ENCODE results near the gene GABRB1.
A peak's percentile ranks its signal among the peaks of the same experiment; 100 is the strongest.

The GABRB1 gene

GRCh38 chr4:47383829-47384427 is 352.6 kb downstream of the GABRB1 start:
- no peak overlapping the region for H2AK5ac ChIP-seq (ENCODE audit: low read length, severe bottlenecking)
- no peak overlapping the region for H2AFZ ChIP-seq (ENCODE audit: low read depth, low read length)
- no peak overlapping the region for H3K4me2 ChIP-seq (ENCODE audit: low read length, poor library complexity, severe bottlenecking)
- no CpG with 5 or more reads among the region's 4 CpGs for WGBS
- H3K23ac ChIP-seq (ENCODE audit: low read length in 2 of 2), result no peak overlapping the region
- H2BK12ac ChIP-seq (ENCODE audit: low read length in 2 of 2), result no peak overlapping the region
- DNase-seq, result peak; percentile 61
- no peaks in the 10 kb centered on the region for H3K36me3 ChIP-seq (ENCODE audit: control insufficient read depth in 1 of 2, insufficient read depth in 2 of 2, low read depth in 1 of 2, low read length in 2 of 2)
- no peak overlapping the region for H2BK5ac ChIP-seq (ENCODE audit: low read depth, low read length, poor library complexity, severe bottlenecking)
- H3K18ac ChIP-seq (ENCODE audit: low read depth in 1 of 2, low read length in 2 of 2), result no peak overlapping the region
- H3K27me3 ChIP-seq (ENCODE audit: control insufficient read depth in 1 of 2, insufficient read depth in 1 of 2, low read length in 2 of 2), result peaks cover 0 to 5% of the 10 kb centered on the region in 2 experiments
- no peak overlapping the region for H2BK120ac ChIP-seq (ENCODE audit: low read depth, low read length)
- no peaks in the 10 kb centered on the region for H3K4me1 ChIP-seq (ENCODE audit: control insufficient read depth, insufficient read depth, low read depth, low read length)
- H3K14ac ChIP-seq (ENCODE audit: low read length in 2 of 2), result no peak overlapping the region
- H4K8ac ChIP-seq (ENCODE audit: low read length), result no peak overlapping the region
- no peak overlapping the region for H3K27ac ChIP-seq (ENCODE audit: low read length, poor library complexity, severe bottlenecking)
- H2BK15ac ChIP-seq (ENCODE audit: low read depth, poor library complexity, severe bottlenecking), result no peak overlapping the region
- no peak overlapping the region for H3K4ac ChIP-seq (ENCODE audit: low read depth in 1 of 2, low read length in 2 of 2)
- no peaks in the 10 kb centered on the region for H3K9me3 ChIP-seq (ENCODE audit: control insufficient read depth, low read length)
- no peak overlapping the region for H4K91ac ChIP-seq (ENCODE audit: low read length)
- H3K79me1 ChIP-seq (replicated peaks; ENCODE audit: low read length, poor library complexity, severe bottlenecking), result no peaks in the 10 kb centered on the region
- no peak overlapping the region for H3K9ac ChIP-seq (ENCODE audit: low read length)
- H3K4me3 ChIP-seq (ENCODE audit: insufficient read depth in 1 of 2, low read depth in 1 of 2, low read length in 2 of 2), result no peak overlapping the region

GRCh38 chr4:47386146-47386545 is 354.8 kb downstream of the GABRB1 start:
- H3K36me3 ChIP-seq (ENCODE audit: control insufficient read depth in 1 of 2, insufficient read depth in 2 of 2, low read depth in 1 of 2, low read length in 2 of 2), result no peaks in the 10 kb centered on the region
- no peak overlapping the region for H3K9ac ChIP-seq (ENCODE audit: low read length)
- no peak overlapping the region for H4K91ac ChIP-seq (ENCODE audit: low read length)
- no peak overlapping the region for H2BK120ac ChIP-seq (ENCODE audit: low read depth, low read length)
- H3K4me3 ChIP-seq (ENCODE audit: insufficient read depth in 1 of 2, low read depth in 1 of 2, low read length in 2 of 2), result no peak overlapping the region
- no peak overlapping the region for H3K23ac ChIP-seq (ENCODE audit: low read length in 2 of 2)
- no peak overlapping the region for H2AK5ac ChIP-seq (ENCODE audit: low read length, severe bottlenecking)
- H3K27me3 ChIP-seq (ENCODE audit: control insufficient read depth in 1 of 2, insufficient read depth in 1 of 2, low read length in 2 of 2), result peaks cover 0 to 5% of the 10 kb centered on the region in 2 experiments
- no peak for DNase-seq
- peak overlapping the region in 1 of 2 experiments; percentile 85 for H3K18ac ChIP-seq (ENCODE audit: low read depth in 1 of 2, low read length in 2 of 2)
- H3K4ac ChIP-seq (ENCODE audit: low read depth in 1 of 2, low read length in 2 of 2), result no peak overlapping the region
- H3K4me2 ChIP-seq (ENCODE audit: low read length, poor library complexity, severe bottlenecking), result no peak overlapping the region
- H2BK12ac ChIP-seq (ENCODE audit: low read length in 2 of 2), result peak overlapping the region in 1 of 2 experiments; percentile 46
- H3K9me3 ChIP-seq (ENCODE audit: control insufficient read depth, low read length), result no peaks in the 10 kb centered on the region
- H3K79me1 ChIP-seq (replicated peaks; ENCODE audit: low read length, poor library complexity, severe bottlenecking), result no peaks in the 10 kb centered on the region
- H2BK5ac ChIP-seq (ENCODE audit: low read depth, low read length, poor library complexity, severe bottlenecking), result no peak overlapping the region
- H3K4me1 ChIP-seq (ENCODE audit: control insufficient read depth, insufficient read depth, low read depth, low read length), result no peaks in the 10 kb centered on the region
- WGBS, result no CpG with 5 or more reads among the region's 1 CpG
- H2BK15ac ChIP-seq (ENCODE audit: low read depth, poor library complexity, severe bottlenecking), result no peak overlapping the region
- H3K27ac ChIP-seq (ENCODE audit: low read length, poor library complexity, severe bottlenecking), result no peak overlapping the region
- no peak overlapping the region for H2AFZ ChIP-seq (ENCODE audit: low read depth, low read length)
- H3K14ac ChIP-seq (ENCODE audit: low read length in 2 of 2), result no peak overlapping the region
- no peak overlapping the region for H4K8ac ChIP-seq (ENCODE audit: low read length)

- Histone ChIP-seq H3K4me3 (ENCODE audit: insufficient read depth in 1 of 2, low read depth in 1 of 2, low read length in 2 of 2) (no peak overlapping the region), H4K91ac (ENCODE audit: low read length) (no peak overlapping the region), H3K27me3 (ENCODE audit: control insufficient read depth in 1 of 2, insufficient read depth in 1 of 2, low read length in 2 of 2) (peaks cover 0 to 5% of the 10 kb centered on the region in 2 experiments), H3K9ac (ENCODE audit: low read length) (no peak overlapping the region), H2BK15ac (ENCODE audit: low read depth, poor library complexity, severe bottlenecking) (no peak overlapping the region), H3K4me1 (ENCODE audit: control insufficient read depth, insufficient read depth, low read depth, low read length) (no peaks in the 10 kb centered on the region), H2BK120ac (ENCODE audit: low read depth, low read length) (no peak overlapping the region), H3K14ac (ENCODE audit: low read length in 2 of 2) (no peak overlapping the region), H2AK5ac (ENCODE audit: low read length, severe bottlenecking) (no peak overlapping the region), H3K4me2 (ENCODE audit: low read length, poor library complexity, severe bottlenecking) (no peak overlapping the region), H2BK12ac (ENCODE audit: low read length in 2 of 2) (no peak overlapping the region), H4K8ac (ENCODE audit: low read length) (no peak overlapping the region), H2BK5ac (ENCODE audit: low read depth, low read length, poor library complexity, severe bottlenecking) (no peak overlapping the region), H3K27ac (ENCODE audit: low read length, poor library complexity, severe bottlenecking) (no peak overlapping the region), H3K4ac (ENCODE audit: low read depth in 1 of 2, low read length in 2 of 2) (no peak overlapping the region), H3K18ac (ENCODE audit: low read depth in 1 of 2, low read length in 2 of 2) (no peak overlapping the region), H3K36me3 (ENCODE audit: control insufficient read depth in 1 of 2, insufficient read depth in 2 of 2, low read depth in 1 of 2, low read length in 2 of 2) (no peaks in the 10 kb centered on the region), H2AFZ (ENCODE audit: low read depth, low read length) (no peak overlapping the region), H3K23ac (ENCODE audit: low read length in 2 of 2) (no peak overlapping the region), H3K9me3 (ENCODE audit: control insufficient read depth, low read length) (no peaks in the 10 kb centered on the region), H3K79me1 (replicated peaks; ENCODE audit: low read length, poor library complexity, severe bottlenecking) (no peaks in the 10 kb centered on the region)
- DNase-seq, result peak; percentile 31
- 47% methylated on average over 2 of the region's 2 CpGs for WGBS
Observed at GRCh38 chr4:47386561-47387235, 355.3 kb downstream of the GABRB1 start.

GRCh38 chr4:47390428-47391125 is 359.2 kb downstream of the GABRB1 start:
- Histone ChIP-seq H2AK5ac (ENCODE audit: low read length, severe bottlenecking) (no peak overlapping the region), H2AFZ (ENCODE audit: low read depth, low read length) (no peak overlapping the region), H3K9me3 (ENCODE audit: control insufficient read depth, low read length) (no peaks in the 10 kb centered on the region), H3K27ac (ENCODE audit: low read length, poor library complexity, severe bottlenecking) (no peak overlapping the region), H3K23ac (ENCODE audit: low read length in 2 of 2) (no peak overlapping the region), H3K27me3 (ENCODE audit: control insufficient read depth in 1 of 2, insufficient read depth in 1 of 2, low read length in 2 of 2) (peaks cover 0 to 7% of the 10 kb centered on the region in 2 experiments), H3K9ac (ENCODE audit: low read length) (no peak overlapping the region), H2BK5ac (ENCODE audit: low read depth, low read length, poor library complexity, severe bottlenecking) (no peak overlapping the region), H4K8ac (ENCODE audit: low read length) (no peak overlapping the region), H3K79me1 (replicated peaks; ENCODE audit: low read length, poor library complexity, severe bottlenecking) (no peaks in the 10 kb centered on the region), H3K4me3 (ENCODE audit: insufficient read depth in 1 of 2, low read depth in 1 of 2, low read length in 2 of 2) (no peak overlapping the region), H3K4me1 (ENCODE audit: control insufficient read depth, insufficient read depth, low read depth, low read length) (no peaks in the 10 kb centered on the region), H2BK120ac (ENCODE audit: low read depth, low read length) (no peak overlapping the region), H3K36me3 (ENCODE audit: control insufficient read depth in 1 of 2, insufficient read depth in 2 of 2, low read depth in 1 of 2, low read length in 2 of 2) (no peaks in the 10 kb centered on the region), H2BK15ac (ENCODE audit: low read depth, poor library complexity, severe bottlenecking) (no peak overlapping the region), H3K4me2 (ENCODE audit: low read length, poor library complexity, severe bottlenecking) (no peak overlapping the region), H4K91ac (ENCODE audit: low read length) (no peak overlapping the region), H3K14ac (ENCODE audit: low read length in 2 of 2) (no peak overlapping the region), H2BK12ac (ENCODE audit: low read length in 2 of 2) (no peak overlapping the region), H3K4ac (ENCODE audit: low read depth in 1 of 2, low read length in 2 of 2) (no peak overlapping the region), H3K18ac (ENCODE audit: low read depth in 1 of 2, low read length in 2 of 2) (no peak overlapping the region)
- no peak for DNase-seq
- 90% methylated on average over 5 of the region's 5 CpGs for WGBS
